ENCODE data around the gene RACGAP1.

DNA sequence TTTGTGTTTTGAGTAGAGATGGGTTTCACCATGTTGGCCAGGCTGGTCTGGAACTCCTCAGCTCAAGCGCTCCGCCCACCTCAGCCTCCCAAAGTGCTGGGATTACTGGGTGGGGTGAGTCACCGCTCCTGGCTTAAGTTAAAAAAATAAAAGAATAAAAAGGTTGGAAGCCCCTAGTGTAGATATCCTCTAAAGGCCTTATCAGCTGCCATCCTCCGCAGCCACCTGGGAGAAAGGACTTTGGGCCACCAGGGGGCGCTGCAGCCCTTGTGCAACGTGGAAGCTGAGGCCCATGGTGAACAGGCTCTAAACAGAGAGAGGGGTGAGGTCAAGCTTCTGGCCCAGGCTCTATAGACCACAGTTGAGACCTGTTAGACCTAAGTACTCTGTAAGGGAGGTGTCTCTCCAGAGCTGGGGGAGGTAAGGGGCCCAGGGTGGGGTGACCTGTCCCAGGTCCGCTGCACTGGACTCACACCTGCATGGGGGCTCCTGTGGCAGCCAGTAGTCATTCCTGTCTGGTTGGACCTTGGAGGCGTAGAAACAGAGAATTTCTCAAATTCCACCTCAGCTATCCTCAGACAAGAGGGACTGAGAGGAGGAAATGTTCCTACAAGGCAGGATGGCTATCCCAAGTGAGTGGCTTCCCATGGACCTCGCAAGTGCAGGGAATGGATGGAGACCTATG is 14.0 kb upstream of the RACGAP1 start:
- no peak for TF ChIP-seq POLR2A (IDR thresholded peaks at IDR 0.05)
- TF ChIP-seq, protein P1, sequence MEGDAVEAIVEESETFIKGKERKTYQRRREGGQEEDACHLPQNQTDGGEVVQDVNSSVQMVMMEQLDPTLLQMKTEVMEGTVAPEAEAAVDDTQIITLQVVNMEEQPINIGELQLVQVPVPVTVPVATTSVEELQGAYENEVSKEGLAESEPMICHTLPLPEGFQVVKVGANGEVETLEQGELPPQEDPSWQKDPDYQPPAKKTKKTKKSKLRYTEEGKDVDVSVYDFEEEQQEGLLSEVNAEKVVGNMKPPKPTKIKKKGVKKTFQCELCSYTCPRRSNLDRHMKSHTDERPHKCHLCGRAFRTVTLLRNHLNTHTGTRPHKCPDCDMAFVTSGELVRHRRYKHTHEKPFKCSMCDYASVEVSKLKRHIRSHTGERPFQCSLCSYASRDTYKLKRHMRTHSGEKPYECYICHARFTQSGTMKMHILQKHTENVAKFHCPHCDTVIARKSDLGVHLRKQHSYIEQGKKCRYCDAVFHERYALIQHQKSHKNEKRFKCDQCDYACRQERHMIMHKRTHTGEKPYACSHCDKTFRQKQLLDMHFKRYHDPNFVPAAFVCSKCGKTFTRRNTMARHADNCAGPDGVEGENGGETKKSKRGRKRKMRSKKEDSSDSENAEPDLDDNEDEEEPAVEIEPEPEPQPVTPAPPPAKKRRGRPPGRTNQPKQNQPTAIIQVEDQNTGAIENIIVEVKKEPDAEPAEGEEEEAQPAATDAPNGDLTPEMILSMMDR (IDR thresholded peaks at IDR 0.05): peak; percentile 77 to 90 (median 85)

Data from adrenal gland (tissue), 5 donors.